ENCODE data around the gene FGFBP3.

- TF ChIP-seq, protein P1, sequence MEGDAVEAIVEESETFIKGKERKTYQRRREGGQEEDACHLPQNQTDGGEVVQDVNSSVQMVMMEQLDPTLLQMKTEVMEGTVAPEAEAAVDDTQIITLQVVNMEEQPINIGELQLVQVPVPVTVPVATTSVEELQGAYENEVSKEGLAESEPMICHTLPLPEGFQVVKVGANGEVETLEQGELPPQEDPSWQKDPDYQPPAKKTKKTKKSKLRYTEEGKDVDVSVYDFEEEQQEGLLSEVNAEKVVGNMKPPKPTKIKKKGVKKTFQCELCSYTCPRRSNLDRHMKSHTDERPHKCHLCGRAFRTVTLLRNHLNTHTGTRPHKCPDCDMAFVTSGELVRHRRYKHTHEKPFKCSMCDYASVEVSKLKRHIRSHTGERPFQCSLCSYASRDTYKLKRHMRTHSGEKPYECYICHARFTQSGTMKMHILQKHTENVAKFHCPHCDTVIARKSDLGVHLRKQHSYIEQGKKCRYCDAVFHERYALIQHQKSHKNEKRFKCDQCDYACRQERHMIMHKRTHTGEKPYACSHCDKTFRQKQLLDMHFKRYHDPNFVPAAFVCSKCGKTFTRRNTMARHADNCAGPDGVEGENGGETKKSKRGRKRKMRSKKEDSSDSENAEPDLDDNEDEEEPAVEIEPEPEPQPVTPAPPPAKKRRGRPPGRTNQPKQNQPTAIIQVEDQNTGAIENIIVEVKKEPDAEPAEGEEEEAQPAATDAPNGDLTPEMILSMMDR (IDR thresholded peaks at IDR 0.05): no peak
- TF ChIP-seq POLR2A (IDR thresholded peaks at IDR 0.05): no peak
These were observed 43.7 kb downstream of the FGFBP3 start for GRCh38 chr10:91865562-91866081.

All from esophagus squamous epithelium (tissue), 4 donors.